Large intestine (tissue), 3 donors: ENCODE results near the gene TAX1BP3. TPM values are rescaled to one million over a fixed set of nuclear protein-coding genes. Genes with fewer than 3 reads are reported as not detected.
A peak's percentile ranks its signal among the peaks of the same experiment; 100 is the strongest.

Source experiments
- DNase-seq, 2 donors: peaks; one replicate each; pipeline versions ENCODE4 v3.0.0 to v3.0.0-alpha.2; 2013
- H3K27ac ChIP-seq: one replicate; pipeline ENCODE4 v1.5.1; 2013; ENCODE audit warnings: low read length
- H3K27me3 ChIP-seq: 2 replicates; pipeline ENCODE4 v1.6.1; 2013; ENCODE audit warnings: low read length; ENCODE audit not compliant: control insufficient read depth, insufficient read depth
- H3K36me3 ChIP-seq: 2 replicates; pipeline ENCODE4 v1.6.1; 2013; ENCODE audit warnings: low read length; ENCODE audit not compliant: control insufficient read depth, insufficient read depth
- H3K4me1 ChIP-seq: one replicate; pipeline ENCODE4 v1.6.1; 2013; ENCODE audit warnings: low read length; ENCODE audit not compliant: control insufficient read depth, insufficient read depth
- H3K4me3 ChIP-seq: one replicate; pipeline ENCODE4 v1.5.1; 2013; ENCODE audit warnings: low read length
- H3K9me3 ChIP-seq: one replicate; pipeline ENCODE4 v1.6.1; 2013; ENCODE audit warnings: mild to moderate bottlenecking, low read depth, low read length, moderate library complexity; ENCODE audit not compliant: control insufficient read depth
- WGBS: methylation state at CpG from one replicate; pipeline ENCODE4 v1.1.5; 2013; ENCODE audit warnings: low lambda C conversion rate; ENCODE audit not compliant: insufficient coverage; 5-methylcytosine and 5-hydroxymethylcytosine counted together
- polyA plus RNA-seq: library from polyadenylated mRNA; unstranded; fragments of 120-200 nt; gene quantifications from one replicate; pipeline ENCODE4 v1.2.1, GENCODE V29; 2013

The TAX1BP3 gene
- polyA plus RNA-seq, 1 donor, result 115 TPM

DNA sequence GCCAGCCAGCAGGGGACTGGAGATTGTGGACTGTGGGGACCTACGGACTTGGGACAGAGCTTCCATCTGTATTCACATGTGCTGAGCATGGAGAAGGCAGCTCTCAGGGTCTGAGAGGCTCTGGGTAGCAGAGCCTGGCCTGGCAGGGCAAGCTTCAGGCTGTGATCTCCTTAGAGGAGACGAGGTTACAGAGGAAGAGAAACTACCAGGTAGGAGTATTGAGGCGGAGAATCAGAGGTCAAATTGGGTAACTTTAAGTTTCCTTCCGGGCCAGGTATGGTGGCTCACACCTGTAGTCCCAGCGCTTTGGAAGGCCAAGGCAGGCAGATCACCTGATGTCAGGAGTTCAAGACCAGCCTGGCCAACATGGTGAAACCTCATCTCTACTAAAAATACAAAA, 23.1 kb downstream of the TAX1BP3 start:
- no peak for DNase-seq
- no CpG with 5 or more reads among the region's 5 CpGs for WGBS
- H3K27me3 ChIP-seq, result no peaks in the 10 kb centered on the region
- no peak overlapping the region for H3K4me3 ChIP-seq
- no peak overlapping the region for H3K27ac ChIP-seq
- peaks cover 43% of the 10 kb centered on the region for H3K36me3 ChIP-seq
- H3K4me1 ChIP-seq, result no peaks in the 10 kb centered on the region
- no peaks in the 10 kb centered on the region for H3K9me3 ChIP-seq

DNA sequence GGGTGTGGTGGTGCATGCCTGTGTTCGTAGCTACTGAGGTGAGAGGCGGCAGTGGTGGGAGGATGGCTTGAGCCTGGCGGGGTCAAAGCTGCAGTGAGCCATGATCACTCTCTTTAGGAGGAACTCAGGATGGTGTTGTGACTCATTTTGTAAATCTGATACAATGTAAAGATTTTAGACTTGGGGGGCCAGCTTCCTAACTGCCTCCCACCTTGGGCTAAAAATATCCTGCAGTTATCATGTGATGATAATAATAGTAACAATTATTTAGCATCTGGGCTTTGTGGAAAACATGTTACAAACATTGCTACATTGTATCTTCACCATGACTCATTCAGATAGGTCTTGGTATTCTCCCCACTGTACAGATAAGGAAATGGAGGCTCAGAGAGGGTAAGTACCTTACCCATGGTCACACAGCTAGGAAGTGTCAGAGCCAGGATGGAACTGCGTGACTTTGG, 24.5 kb downstream of the TAX1BP3 start:
- Histone ChIP-seq H3K27ac (no peak overlapping the region), H3K36me3 (peaks cover 34% of the 10 kb centered on the region), H3K4me1 (no peaks in the 10 kb centered on the region), H3K4me3 (no peak overlapping the region), H3K9me3 (no peaks in the 10 kb centered on the region), H3K27me3 (no peaks in the 10 kb centered on the region)
- DNase-seq, result no peak
- 100% methylated on average over 2 of the region's 4 CpGs for WGBS

DNA sequence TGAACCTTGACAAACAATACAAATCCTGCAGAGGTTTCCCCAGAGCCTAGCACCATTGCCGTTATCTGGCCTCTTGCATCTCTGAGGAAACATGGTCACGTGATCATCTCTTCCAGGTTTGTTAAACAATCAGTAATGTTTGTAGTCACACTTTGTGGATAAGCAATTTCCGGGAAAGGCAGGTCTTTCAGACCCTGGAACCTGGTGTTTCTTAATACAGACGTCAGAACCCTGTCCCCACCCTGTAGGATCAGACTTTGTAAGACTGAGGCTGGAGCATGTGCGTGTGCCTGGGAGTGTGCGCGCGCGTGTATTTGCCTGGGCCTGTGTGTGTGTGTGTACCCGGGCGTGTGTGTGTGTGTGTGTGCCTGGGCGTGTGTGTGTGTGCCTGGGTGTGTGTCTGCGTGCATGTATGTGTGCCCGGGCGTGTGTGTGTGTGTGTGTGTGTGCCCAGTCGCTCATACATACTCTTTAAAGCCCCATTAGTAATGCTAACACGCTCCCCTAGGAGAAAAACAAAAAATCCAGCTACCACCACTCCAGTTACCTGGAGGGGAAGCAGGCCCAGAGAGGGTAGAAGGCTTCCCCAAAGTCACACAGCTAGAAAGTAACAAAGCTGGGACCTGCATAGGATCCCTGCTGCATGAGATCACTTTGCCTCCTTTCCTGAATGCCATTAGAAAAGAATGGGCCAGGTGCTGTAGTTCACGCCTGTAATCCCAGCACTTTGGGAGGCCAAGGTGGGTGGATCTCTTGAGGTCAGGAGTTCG, 26.5 kb downstream of the TAX1BP3 start:
- H3K27me3 ChIP-seq, result no peaks in the 10 kb centered on the region
- H3K9me3 ChIP-seq, result no peaks in the 10 kb centered on the region
- DNase-seq, result peak in 1 of 2 donors; percentile 68
- H3K27ac ChIP-seq, result no peak overlapping the region
- WGBS, result no CpG with 5 or more reads among the region's 19 CpGs
- H3K36me3 ChIP-seq, result peaks cover 24% of the 10 kb centered on the region
- no peaks in the 10 kb centered on the region for H3K4me1 ChIP-seq
- H3K4me3 ChIP-seq, result no peak overlapping the region

DNA sequence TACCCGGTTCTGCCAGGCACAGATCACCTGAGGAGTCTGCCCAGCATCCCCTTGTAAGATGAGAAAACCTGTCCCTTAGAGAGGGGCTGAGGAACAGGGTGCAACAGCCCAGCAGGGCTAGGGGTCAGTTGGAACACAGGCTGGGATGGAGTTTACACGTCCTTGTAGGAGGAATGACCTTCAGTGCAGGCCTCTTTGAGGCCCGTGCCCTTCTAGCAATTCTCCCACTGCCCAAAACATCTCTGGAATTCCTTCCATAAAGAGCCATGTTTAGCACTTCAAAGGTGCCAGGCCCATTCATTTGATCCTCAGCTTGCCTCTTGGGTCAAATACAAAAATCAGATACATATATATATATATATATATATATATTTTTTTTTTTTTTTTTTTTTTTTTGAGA, 27.4 kb downstream of the TAX1BP3 start:
- no peak overlapping the region for H3K4me3 ChIP-seq
- no peak for DNase-seq
- H3K4me1 ChIP-seq, result no peaks in the 10 kb centered on the region
- no CpG with 5 or more reads among the region's 3 CpGs for WGBS
- H3K9me3 ChIP-seq, result no peaks in the 10 kb centered on the region
- H3K27ac ChIP-seq, result no peak overlapping the region
- no peaks in the 10 kb centered on the region for H3K27me3 ChIP-seq
- H3K36me3 ChIP-seq, result peaks cover 20% of the 10 kb centered on the region

DNA sequence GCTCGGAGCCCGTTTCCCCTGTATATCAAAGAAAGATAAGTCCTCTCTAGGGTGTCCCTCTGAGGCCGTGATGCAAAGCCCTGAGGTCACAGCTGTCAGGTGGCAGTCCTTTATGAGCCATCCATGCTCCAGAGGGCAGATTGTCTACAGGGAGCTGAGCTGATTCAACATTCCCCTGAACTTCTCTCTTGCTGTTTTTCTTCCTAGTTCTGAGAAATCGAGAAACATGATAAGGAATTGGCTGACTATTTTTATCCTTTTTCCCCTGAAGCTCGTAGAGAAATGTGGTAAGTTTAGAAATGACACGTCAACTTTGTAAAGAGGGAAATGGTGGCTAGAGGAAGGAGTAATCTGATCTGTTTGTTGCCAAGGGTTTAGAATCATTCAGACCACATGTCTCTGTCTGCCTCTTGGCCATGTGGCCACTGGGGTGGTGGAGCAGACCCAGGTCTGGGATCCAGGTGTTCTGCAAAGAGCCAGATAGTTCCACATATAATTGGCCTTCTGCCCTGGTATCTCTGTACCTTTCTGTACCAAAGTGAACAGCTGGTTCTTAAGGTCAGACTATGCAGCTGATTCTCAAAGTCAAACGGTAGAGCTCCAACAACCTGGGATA, 28.3 kb downstream of the TAX1BP3 start:
- Histone ChIP-seq H3K27me3 (no peaks in the 10 kb centered on the region), H3K9me3 (no peaks in the 10 kb centered on the region), H3K36me3 (peaks cover 18% of the 10 kb centered on the region), H3K4me1 (no peaks in the 10 kb centered on the region), H3K4me3 (no peak overlapping the region), H3K27ac (no peak overlapping the region)
- no CpG with 5 or more reads among the region's 7 CpGs for WGBS
- peak; percentile 48 to 58 for DNase-seq

DNA sequence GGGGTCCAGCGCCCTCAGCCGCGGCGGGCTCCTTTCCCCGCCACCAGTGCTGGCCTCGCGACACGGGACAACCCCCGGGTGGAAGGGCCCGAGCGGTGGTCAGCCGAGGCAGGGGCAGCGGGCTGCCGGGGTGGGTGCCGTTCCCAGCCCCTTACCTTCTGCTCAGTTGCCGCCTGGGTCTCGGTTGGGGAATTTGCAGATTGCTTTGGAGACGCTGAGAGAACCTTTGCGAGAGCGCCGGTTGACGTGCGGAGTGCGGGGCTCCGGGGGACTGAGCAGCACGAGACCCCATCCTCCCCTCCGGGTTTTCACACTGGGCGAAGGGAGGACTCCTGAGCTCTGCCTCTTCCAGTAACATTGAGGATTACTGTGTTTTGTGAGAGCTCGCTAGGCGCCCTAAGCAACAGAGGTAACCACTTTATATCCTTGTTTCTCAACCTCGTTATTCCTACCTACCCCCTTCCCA, 31.4 kb downstream of the TAX1BP3 start:
- peaks cover 10% of the 10 kb centered on the region for H3K4me1 ChIP-seq
- peak overlapping the region; percentile 97 for H3K27ac ChIP-seq
- 8% methylated on average over 5 of the region's 31 CpGs for WGBS
- H3K36me3 ChIP-seq, result peaks cover 12% of the 10 kb centered on the region
- no peaks in the 10 kb centered on the region for H3K27me3 ChIP-seq
- no peaks in the 10 kb centered on the region for H3K9me3 ChIP-seq
- no peak for DNase-seq
- peak overlapping the region; percentile 76 for H3K4me3 ChIP-seq

DNA sequence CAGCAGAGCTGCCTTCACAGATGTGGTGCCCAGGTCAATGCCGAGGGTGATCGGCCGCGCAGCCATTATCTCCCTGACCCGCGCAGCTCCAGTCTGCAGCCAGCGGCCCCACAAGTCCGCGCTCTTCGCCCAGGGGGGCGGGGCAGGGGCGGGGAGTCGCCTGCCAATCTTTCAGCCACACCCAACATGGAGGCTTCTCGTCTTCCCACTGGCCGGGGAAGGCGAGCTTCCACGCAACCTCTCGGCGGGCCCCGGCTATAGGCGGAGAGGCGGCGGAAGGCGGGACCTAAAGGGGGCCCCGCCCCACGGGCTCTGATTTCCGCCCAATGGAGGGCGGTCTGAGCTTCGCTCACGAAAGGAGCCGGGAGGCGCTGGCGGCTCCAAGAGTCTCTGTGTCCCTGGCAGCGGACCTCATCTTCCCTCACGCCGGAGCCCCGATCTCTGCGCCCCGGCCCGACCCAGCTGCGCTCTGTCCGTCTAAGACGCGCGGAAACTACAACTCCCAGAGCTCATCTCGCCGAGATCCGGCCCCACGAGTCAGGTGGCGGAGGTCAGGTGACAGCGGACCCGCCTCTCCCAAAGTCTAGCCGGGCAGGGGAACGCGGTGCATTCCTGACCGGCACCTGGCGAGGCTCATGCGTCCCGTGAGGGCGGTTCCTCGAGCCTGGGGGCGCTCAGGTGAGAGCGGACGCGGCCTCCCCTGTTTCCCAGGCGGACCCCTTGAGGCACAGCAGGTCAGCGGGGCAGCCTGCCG, 32.0 kb downstream of the TAX1BP3 start, which contains the start of the genes CTNS and SHPK:
Gene CTNS (plus strand): TSS at position 607 of the 754 bp plus-strand sequence. CDS start 3,447 bp downstream, outside the sequence.
Gene SHPK (minus strand): TSS at position 97 of the 754 bp plus-strand sequence. CDS start 31 bp downstream, at position 66.
- H3K4me1 ChIP-seq, result peaks cover 10% of the 10 kb centered on the region
- H3K4me3 ChIP-seq, result peak within 1 kb of the TSS; percentile 76
- peaks cover 11% of the 10 kb centered on the region for H3K36me3 ChIP-seq
- H3K27ac ChIP-seq, result peak within 1 kb of the TSS; percentile 97
- H3K9me3 ChIP-seq, result no peaks in the 10 kb centered on the region
- DNase-seq, result peak; percentile 95 to 99
- WGBS, result no CpG with 5 or more reads among the region's 68 CpGs
- no peaks in the 10 kb centered on the region for H3K27me3 ChIP-seq

DNA sequence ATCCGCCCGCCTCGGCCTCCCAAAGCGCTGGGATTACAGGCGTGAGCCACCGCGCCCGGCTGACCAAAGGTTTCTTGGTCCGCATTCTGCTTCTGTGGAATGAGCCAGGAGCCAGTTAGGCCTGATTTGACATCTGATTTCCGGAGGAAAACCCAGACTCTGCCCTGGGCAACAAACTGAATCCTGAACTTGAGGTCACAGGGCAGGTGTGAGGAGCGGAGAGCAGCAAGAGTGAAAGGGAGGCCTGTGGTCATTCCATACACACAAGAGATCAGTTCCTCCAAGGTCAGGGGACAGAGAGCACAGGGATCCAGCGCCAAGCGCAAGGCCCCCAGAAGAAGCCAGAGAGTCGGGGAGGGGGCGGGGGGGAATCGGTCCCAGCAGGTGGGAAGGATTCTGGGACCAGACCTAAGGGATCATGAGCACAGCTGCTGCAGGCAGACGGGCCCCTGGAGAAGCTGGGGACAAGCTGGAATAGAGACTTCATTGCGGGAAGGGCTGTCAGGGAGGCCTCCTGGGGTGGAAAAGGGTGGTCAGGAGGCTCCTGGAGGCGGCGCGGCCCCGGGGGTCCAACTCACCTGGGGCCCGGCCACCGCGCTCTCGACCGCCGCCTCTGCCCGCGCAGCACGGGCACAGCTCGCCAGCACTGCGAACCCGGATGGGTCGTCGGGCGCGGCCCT, 32.8 kb downstream of the TAX1BP3 start:
- Histone ChIP-seq H3K27ac (peak overlapping the region; percentile 97), H3K4me1 (peaks cover 10% of the 10 kb centered on the region), H3K4me3 (peak overlapping the region; percentile 76), H3K9me3 (no peaks in the 10 kb centered on the region), H3K27me3 (no peaks in the 10 kb centered on the region), H3K36me3 (peaks cover 15% of the 10 kb centered on the region)
- WGBS, result no CpG with 5 or more reads among the region's 38 CpGs
- peak; percentile 78 to 92 for DNase-seq

DNA sequence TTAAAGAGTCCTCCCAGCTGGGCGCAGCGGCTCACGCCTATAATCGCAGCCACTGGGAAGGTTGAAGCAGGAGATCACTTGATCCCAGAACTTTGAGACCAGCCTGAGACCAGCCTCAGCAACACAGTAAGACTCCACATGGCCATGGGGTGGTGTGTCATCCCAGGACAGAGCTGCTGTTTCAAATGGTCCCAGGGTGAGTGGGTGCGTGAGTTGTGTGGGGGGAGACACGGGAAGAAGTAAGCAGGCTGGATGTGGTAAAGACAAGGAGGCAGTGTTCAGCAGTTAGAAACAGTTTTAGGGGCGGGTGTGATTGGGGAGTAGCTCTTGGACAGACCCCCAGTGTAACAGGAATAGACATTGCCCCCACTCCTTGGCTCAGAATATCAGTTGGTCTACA, 36.1 kb downstream of the TAX1BP3 start:
- H3K36me3 ChIP-seq, result peaks cover 36% of the 10 kb centered on the region
- H3K9me3 ChIP-seq, result no peaks in the 10 kb centered on the region
- H3K4me1 ChIP-seq, result peaks cover 10% of the 10 kb centered on the region
- H3K27me3 ChIP-seq, result no peaks in the 10 kb centered on the region
- 100% methylated on average over 1 of the region's 7 CpGs for WGBS
- no peak overlapping the region for H3K4me3 ChIP-seq
- DNase-seq, result no peak
- no peak overlapping the region for H3K27ac ChIP-seq

DNA sequence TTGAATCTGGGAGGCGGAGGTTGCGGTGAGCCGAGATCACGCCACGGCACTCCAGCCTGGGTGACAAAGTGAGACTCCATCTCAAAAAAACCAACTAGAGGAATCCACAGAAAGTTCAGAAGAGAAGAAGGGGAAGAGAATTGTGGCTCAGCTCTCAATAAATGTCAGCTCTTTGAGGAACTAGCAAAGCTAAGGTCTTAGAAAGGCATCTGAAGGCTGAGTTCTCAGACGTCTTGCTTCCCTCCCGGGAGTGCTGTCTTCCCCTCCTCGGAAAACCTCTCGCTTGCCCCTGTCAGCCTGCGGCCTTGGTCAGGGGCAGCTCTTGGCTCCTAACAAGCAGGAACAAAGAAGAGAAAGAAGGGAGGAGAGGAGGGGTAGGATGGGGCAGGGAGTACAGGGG, 37.6 kb downstream of the TAX1BP3 start:
- peaks cover 10% of the 10 kb centered on the region for H3K4me1 ChIP-seq
- no peak overlapping the region for H3K4me3 ChIP-seq
- H3K27ac ChIP-seq, result no peak overlapping the region
- H3K9me3 ChIP-seq, result no peaks in the 10 kb centered on the region
- H3K36me3 ChIP-seq, result peaks cover 43% of the 10 kb centered on the region
- no CpG with 5 or more reads among the region's 10 CpGs for WGBS
- no peaks in the 10 kb centered on the region for H3K27me3 ChIP-seq
- no peak for DNase-seq
